ENCODE data around the gene USP48.

Gene USP48

DNA sequence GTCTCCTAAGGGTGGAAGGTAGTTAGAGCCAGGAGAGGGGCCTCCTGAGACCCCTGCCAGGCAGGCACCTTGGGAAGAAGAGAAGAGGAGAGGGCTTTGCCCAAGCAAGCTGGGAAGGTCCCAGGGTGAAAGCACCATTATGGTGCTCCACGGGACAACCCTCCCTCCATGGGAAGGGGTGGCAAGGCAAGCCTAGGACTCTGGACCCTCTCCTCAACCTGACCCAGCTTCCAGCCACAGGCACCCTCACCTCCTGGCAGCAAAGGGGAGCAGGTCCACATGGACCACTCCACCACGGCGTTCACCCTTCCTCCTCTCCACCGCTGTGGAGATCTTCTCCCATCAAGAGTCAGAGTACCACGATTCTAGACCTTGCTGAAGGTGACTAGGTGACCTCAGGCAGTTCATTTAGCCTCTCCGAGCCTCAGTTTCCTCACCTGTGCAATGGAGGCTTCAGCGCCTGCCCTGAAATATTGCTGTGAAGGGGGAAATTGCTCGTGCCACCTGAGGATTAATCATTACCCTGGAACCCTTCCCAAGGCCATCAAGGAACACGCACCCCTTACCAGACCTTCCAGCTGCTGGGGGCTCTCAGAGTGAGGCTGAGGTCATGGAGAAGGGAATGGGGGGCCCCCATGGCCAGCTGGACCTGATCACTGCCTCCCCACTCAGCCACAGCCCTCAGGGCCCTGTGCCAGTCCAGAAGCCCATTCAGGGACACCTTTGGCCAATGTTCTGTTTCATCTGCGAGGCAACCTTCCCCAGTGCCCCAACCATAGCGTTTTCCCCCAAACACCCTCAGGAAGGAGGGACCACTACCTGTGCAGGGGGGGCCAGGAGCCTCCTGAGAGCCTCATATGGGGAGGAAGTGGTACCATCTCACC, 115.4 kb downstream of the USP48 start:
- ATAC-seq (replicated peaks) = no peak
- no peaks in the 10 kb centered on the region for H3K9me3 Mint-ChIP-seq
- peaks cover 3% of the 10 kb centered on the region for H3K36me3 Mint-ChIP-seq (ENCODE audit: insufficient read depth)
- H3K4me1 Mint-ChIP-seq (ENCODE audit: low read depth in 2 of 2) = peaks cover 0 to 8% of the 10 kb centered on the region in 2 donors
- H3K4me3 Mint-ChIP-seq = peak overlapping the region in 1 of 2 donors; percentile 17
- no peak for DNase-seq
- no peak overlapping the region for H3K27ac Mint-ChIP-seq
- H3K27me3 Mint-ChIP-seq = peaks cover 44 to 70% of the 10 kb centered on the region in 2 donors

DNA sequence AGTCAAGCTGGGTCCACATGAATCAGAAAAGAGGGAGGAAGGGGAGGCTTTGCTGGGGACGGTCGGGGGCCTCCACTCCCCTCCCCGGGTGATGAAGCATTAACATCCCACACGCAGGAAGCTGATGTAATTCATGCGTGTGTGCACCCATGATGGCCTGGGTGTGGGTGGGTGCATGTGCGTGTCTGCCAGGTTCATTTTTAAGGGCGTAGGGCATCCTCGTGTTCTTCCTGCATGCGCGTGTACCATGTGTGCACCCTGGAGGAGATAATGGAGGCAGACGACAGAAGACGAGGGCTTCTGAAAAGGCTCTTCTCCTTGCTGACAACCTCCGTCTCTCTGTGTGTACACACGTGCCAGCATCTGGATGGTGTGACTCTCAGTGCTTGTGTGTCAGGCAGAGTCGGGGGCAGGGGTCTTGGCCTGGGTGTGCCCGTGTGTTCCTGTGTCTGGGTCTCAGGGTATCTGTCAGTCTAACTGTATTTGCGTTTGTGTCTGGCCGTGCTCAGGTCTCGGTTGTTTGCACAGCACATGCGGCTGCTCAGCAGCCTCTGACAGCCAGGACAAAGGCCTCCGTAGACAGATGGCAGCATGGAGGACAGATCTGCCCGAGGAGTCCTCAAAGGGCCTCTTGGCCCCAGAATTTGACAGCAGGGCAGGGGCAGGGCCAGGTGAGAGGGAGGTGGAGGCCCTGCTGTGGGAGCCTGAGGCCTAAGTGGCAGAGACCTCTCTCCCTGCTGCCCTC, 116.2 kb downstream of the USP48 start:
- ATAC-seq (replicated peaks) (no peak), DNase-seq (no peak)
- no peaks in the 10 kb centered on the region for H3K9me3 Mint-ChIP-seq
- peaks cover 47 to 78% of the 10 kb centered on the region in 2 donors for H3K27me3 Mint-ChIP-seq
- H3K4me1 Mint-ChIP-seq (ENCODE audit: low read depth in 2 of 2) = peaks cover 0 to 8% of the 10 kb centered on the region in 2 donors
- peak overlapping the region in 1 of 2 donors; percentile 17 for H3K4me3 Mint-ChIP-seq
- H3K36me3 Mint-ChIP-seq (ENCODE audit: insufficient read depth) = peaks cover under 1% of the 10 kb centered on the region
- H3K27ac Mint-ChIP-seq = no peak overlapping the region

DNA sequence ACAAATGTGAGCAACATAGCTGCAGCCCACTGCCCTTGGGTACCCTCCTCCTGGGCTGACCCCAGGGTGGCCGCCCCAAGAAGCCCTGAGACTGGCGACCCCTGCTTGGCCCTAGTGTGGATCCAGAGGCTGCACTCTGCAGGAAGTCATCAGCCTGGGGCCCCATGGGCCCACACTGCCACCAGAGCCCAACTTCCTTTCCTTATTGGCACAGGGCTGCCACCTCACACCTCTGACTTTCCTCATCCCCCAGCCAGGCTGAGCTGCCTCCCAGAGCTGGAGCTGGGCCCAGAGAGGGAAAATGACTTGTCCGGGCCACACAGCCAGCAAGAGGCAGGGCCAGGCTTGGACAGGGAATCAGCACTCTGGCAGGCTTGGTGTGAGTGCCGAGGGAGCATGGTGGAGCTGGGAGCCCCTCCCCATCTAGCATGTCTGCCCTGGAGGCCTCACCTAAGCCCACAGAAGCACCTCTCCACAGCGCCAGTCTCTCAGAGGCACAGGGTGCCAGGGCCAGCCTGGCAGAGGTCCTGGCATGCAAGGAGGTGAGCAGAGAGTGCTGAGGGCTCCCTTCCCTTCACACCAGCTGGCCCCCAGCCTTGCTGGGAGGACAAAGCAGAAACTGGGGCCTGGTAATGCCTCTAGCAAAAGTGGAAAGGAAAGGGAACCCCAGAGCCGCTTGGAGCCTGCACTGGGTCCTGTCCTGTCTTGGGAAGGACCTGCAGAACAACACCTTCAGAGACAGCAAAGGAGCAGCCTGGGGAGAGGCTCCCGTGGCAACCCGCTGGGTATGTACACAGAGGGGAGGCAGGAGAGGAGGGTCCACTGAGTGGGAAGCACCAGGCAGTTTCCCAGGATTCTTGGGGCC, 117.0 kb downstream of the USP48 start:
- Mint-ChIP-seq H3K27me3 (peaks cover 53 to 86% of the 10 kb centered on the region in 2 donors), H3K36me3 (ENCODE audit: insufficient read depth) (no peaks in the 10 kb centered on the region), H3K27ac (no peak overlapping the region), H3K9me3 (no peaks in the 10 kb centered on the region), H3K4me1 (ENCODE audit: low read depth in 2 of 2) (peaks cover 0 to 8% of the 10 kb centered on the region in 2 donors), H3K4me3 (no peak overlapping the region)
- DNase-seq (no peak), ATAC-seq (replicated peaks) (no peak)

DNA sequence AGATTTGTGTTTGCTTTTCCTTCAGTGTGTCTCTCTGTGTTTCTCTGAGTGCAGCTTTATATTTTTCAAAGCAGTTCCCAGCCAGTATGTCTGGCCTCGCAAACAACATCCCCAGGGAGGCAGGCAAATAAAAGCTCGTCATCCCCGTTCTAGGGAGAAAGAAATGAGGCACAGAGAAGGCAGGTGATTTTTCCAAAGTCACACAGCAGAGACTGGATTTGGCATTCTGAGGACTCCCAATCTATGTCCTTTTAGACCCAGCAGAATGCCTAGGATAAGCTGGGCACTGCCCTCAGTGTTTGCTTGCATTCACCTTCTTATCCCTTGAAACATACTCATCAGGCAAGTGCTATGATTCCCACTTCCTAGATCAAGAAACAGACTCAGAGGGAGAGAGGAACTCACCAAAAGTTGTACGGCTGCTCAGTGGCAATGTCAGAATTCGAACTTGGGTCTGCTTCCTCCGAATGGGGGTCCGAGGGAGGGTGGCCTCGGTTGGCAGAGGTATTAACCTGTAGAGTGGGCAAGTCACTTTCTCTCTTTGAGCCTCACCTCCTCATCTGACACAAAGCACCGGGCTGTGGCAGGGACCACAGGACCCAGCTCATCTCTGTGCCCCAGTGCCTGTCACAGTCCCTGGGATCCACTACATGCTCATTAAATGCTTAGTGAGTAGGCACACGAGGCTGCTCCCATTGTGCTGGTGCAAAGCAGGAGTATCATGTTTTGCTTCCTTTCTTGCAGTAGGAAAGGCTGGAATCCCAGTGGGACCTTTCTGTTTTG, 118.0 kb downstream of the USP48 start:
- no peak for DNase-seq
- Mint-ChIP-seq H3K9me3 (no peaks in the 10 kb centered on the region), H3K36me3 (ENCODE audit: insufficient read depth) (no peaks in the 10 kb centered on the region), H3K27me3 (peaks cover 58 to 90% of the 10 kb centered on the region in 2 donors), H3K4me1 (ENCODE audit: low read depth in 2 of 2) (peaks cover 0 to 8% of the 10 kb centered on the region in 2 donors), H3K4me3 (no peak overlapping the region), H3K27ac (no peak overlapping the region)
- ATAC-seq (replicated peaks) = no peak

DNA sequence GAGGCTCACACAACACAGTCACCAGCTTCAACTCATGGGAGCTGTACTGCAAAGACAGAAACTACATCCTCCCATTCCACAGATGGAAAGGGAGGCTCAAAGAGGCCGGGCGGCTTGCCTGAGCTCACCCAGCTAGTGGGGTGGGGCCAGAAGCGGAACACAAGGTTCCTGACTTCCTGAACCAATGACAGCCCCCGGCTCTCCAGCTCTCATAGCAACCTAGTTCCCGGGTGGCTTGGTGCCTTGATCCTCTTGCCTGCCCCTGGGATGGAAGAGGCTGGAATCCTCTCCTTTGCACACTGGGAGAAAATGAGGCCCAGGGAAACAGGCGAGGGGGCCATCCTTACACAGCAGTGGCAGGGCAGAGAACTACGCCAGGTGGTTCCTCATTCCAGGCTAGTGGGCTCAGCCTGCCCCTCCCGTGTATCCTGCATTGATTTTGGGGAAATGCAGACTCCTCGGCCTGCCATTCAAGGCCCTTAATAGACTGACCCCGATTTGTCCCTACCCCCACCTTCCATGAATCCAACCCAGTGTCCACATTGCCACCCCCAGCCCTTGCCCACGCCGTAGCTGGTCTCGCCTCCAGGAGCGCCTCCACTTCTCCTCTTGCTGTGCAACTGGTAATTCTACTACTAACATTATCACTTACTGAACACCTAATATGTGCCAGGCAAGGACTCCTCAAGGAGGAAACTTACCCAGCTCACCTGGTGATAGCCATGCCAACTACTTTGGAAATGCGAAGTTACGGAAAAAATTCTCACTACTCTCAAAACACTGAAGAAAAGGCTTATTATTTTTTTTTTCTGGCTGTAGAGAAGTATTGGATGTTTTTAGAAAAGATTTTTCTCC, 118.8 kb downstream of the USP48 start:
- Mint-ChIP-seq H3K4me1 (ENCODE audit: low read depth in 2 of 2) (peaks cover 5 to 14% of the 10 kb centered on the region in 2 donors), H3K4me3 (no peak overlapping the region), H3K9me3 (no peaks in the 10 kb centered on the region), H3K27ac (no peak overlapping the region), H3K27me3 (peaks cover 58 to 84% of the 10 kb centered on the region in 2 donors), H3K36me3 (ENCODE audit: insufficient read depth) (peaks cover 2% of the 10 kb centered on the region)
- DNase-seq (no peak), ATAC-seq (replicated peaks) (no peak)

DNA sequence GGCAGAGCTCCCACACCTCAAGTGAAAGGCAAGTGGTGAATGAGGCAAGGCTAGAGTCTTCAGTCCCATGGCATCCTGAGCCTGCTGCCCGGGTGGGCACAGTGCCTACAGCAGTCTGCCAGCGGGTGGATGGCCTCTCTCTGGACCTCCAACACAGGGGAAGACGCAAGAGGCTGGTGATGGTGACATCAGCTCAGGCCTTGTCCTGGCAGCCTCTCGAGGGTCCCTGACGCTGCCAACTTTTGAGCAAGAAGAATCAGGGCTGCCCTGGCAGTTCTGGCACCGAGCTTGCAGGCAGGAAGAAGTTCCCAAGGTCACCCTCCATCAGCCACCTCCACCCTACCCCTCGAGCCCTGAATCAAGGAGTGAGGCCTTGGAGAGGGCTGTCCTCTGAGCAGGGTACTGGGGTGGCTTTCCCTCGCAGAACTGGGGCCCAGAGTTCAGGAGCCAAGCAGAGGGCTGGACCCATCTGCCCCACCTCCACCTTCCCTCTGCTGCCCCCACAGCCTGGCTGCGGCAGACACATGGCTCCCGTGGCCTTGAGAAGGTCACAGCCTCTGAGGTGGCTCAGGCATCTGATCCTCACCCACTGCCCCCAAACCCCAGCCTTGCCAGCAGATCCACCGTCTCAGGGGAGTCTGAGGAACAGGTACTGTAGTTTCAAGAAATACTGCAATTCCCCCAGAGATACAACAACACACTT, 119.5 kb downstream of the USP48 start:
- ATAC-seq (replicated peaks) = no peak
- Mint-ChIP-seq H3K9me3 (no peaks in the 10 kb centered on the region), H3K27me3 (peaks cover 57 to 81% of the 10 kb centered on the region in 2 donors)

DNA sequence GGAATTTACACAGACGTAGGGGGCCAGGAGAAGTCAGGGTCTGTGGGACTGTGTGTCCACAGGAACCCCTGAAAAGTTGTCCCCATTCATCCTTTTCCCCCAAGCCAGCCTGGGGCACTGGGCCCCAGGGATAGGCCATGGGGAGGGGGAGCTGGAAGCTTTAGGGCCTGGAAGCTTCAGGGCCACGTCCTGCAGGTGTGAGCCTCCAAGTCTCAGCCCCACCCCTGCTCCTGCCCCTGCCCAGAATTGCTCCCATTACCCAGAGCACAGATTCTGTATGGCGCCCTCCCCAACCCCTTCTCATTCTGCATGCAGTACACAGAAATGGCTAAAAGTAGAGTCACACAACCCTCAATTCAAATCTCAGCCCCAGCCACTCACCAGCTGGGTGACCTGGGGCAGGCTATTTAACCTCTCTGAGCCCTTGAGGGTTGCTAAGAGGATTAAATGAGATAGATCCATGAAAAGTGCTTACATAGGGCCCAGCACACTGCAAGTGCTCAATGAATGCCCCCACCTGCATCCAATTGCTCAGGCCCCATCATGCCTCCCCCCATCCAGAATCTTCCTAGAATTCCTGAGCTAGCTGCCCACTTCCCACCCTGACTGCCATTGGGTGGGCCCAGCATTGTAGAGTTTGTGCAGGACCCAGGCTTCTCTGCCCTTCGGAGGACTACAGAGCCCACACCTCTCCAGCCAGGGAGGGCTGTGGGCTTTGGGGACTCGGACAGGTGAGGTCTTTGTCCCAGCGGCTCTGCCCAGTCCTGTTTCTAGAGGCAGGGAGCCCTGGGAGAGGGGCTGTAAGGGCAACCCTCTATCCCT, 120.3 kb downstream of the USP48 start:
- DNase-seq (no peak), ATAC-seq (replicated peaks) (no peak)
- Mint-ChIP-seq H3K27ac (no peak overlapping the region), H3K36me3 (ENCODE audit: insufficient read depth) (peaks cover 9% of the 10 kb centered on the region), H3K9me3 (no peaks in the 10 kb centered on the region), H3K4me1 (ENCODE audit: low read depth in 2 of 2) (peaks cover 5 to 7% of the 10 kb centered on the region in 2 donors), H3K27me3 (peaks cover 49 to 73% of the 10 kb centered on the region in 2 donors), H3K4me3 (no peak overlapping the region)

More for the DNA sequence above, 119.5 kb downstream of the USP48 start:
- no peak overlapping the region for H3K27ac Mint-ChIP-seq
- H3K4me1 Mint-ChIP-seq (ENCODE audit: low read depth in 2 of 2) = peaks cover 5 to 11% of the 10 kb centered on the region in 2 donors
- H3K36me3 Mint-ChIP-seq (ENCODE audit: insufficient read depth) = peaks cover 9% of the 10 kb centered on the region
- H3K4me3 Mint-ChIP-seq = no peak overlapping the region
- DNase-seq = no peak

DNA sequence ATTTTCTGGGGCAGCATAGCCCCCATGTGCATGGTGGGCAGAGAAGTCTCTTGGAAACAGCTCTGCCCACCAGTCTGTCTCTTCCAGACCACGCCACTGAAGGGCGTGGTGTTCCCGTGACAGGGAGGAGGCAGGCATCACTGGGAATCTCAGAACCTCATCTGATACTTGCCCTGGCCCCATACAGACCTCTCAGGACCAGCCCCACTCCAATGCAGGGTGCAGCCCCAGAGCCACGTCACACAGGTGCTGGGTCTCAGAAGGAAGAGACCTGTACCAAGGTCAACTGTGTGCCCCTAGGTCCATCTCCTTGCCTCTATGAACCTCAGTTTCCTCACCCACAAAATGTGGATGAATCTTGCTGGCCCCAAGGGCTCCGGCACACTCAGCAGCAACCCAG, 121.1 kb downstream of the USP48 start:
- H3K36me3 Mint-ChIP-seq (ENCODE audit: insufficient read depth) = peaks cover 9% of the 10 kb centered on the region
- DNase-seq = no peak
- no peaks in the 10 kb centered on the region for H3K9me3 Mint-ChIP-seq
- H3K27ac Mint-ChIP-seq = no peak overlapping the region
- peaks cover 5 to 7% of the 10 kb centered on the region in 2 donors for H3K4me1 Mint-ChIP-seq (ENCODE audit: low read depth in 2 of 2)
- H3K4me3 Mint-ChIP-seq = no peak overlapping the region
- ATAC-seq (replicated peaks) = no peak
- H3K27me3 Mint-ChIP-seq = peaks cover 42 to 70% of the 10 kb centered on the region in 2 donors

DNA sequence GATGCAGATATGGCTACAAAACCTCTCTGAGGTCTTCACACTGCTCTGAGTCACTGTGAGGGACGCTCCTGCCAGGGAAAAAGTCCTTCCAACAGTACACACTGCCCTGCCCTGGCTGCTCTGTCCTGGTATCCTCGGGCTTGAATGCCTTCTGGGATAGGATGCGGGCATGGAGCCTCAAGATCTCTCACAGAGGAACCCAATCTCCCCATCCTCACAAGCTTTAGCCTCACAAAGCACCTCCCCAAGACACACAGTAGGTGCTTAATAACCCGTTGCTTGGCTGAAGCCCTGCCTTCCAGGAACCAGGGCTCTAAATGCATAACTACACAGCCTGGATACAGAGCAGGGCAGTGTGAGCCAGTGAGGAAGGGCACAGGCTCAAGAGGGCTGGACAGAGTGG, 123.0 kb downstream of the USP48 start:
- Mint-ChIP-seq H3K36me3 (ENCODE audit: insufficient read depth) (peaks cover 9% of the 10 kb centered on the region), H3K4me3 (peak overlapping the region; percentile 58 to 63), H3K27me3 (peaks cover 26 to 53% of the 10 kb centered on the region in 2 donors), H3K9me3 (no peaks in the 10 kb centered on the region), H3K4me1 (ENCODE audit: low read depth in 2 of 2) (peaks cover 5 to 7% of the 10 kb centered on the region in 2 donors), H3K27ac (no peak overlapping the region)
- DNase-seq (no peak), ATAC-seq (replicated peaks) (no peak)

DNA sequence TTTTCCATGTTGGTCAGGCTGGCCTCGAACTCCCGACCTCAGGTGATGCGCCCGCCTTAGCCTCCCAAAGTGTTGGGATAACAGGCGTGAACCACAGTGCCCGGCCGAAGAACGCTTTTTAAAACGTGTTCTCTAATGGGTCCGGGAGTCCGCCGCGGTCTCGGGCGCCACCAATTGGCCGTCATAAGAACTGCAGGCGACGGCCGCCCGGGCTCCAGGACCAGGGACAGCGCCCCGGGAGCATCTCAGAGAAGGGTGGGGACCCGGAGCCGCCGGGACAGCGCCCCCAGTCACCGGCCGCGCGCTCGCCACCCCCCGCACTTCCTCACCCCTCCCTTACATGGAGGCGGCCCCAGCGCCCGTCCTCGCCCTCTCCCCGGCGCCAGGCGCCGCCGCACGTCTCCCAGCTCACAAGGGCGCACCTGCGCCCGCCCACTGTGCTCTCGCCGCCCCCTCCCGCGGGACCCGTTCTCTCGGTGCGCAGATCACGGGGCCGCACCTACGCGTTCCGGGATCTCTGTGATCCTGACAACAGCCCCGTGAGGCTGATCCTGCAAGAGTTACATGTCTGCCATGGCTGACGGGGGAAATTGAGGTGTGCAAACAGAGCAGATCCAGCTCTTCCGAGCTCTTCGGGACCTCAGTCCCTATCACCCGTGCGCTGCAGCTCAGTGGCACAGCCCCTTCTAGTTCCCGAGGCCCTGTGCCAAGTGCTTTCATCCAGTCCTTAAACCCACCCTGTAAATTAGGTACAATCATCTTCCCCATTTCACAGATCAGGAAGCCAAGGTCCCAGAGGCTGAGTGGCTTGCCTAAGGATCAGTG, 123.6 kb downstream of the USP48 start:
- Mint-ChIP-seq H3K36me3 (ENCODE audit: insufficient read depth) (peaks cover 9% of the 10 kb centered on the region), H3K27ac (no peak overlapping the region), H3K9me3 (no peaks in the 10 kb centered on the region), H3K27me3 (peaks cover 19 to 47% of the 10 kb centered on the region in 2 donors), H3K4me3 (peak overlapping the region; percentile 58 to 63), H3K4me1 (ENCODE audit: low read depth in 2 of 2) (peaks cover 5 to 7% of the 10 kb centered on the region in 2 donors)
- peak; percentile 98 for ATAC-seq (replicated peaks)
- peak; percentile 78 to 90 (median 85) for DNase-seq

Measured in effector memory CD8-positive, alpha-beta T cell (primary cell).